Measurements from ENCODE around the gene GPX3. TPM values are rescaled to one million over a fixed set of nuclear protein-coding genes. Genes with fewer than 3 reads are reported as not detected.
A peak's percentile ranks its signal among the peaks of the same experiment; 100 is the strongest.

GPX3 gene
- polyA plus RNA-seq, 6 donors from 2014 or later = 0.23 to 1.8 (median 1.1) TPM; not detected in 1

- Mint-ChIP-seq H3K9me3 (peaks cover 0 to 2% (median 0%) of the 10 kb centered on the region in 7 donors), H3K4me3 (peak overlapping the region in 2 of 8 donors; percentile 2 to 44), H3K36me3 (peaks cover 0 to 3% of the 10 kb centered on the region in 2 donors), H3K4me1 (peaks cover 68 to 93% (median 87%) of the 10 kb centered on the region in 3 donors), H3K27me3 (no peaks in the 10 kb centered on the region), H3K27ac (peak overlapping the region in 5 of 6 donors; percentile 14 to 84 (median 68))
- DNase-seq (no peak), ATAC-seq (ENCODE audit: low read depth in 2 of 2) (no peak)
These were observed 52.2 kb downstream of the GPX3 start for GRCh38 chr5:151072630-151073025.

- peaks cover 0 to 2% (median 0%) of the 10 kb centered on the region in 7 donors for H3K9me3 Mint-ChIP-seq
- DNase-seq = no peak
- peaks cover 68 to 93% (median 87%) of the 10 kb centered on the region in 3 donors for H3K4me1 Mint-ChIP-seq
- H3K4me3 Mint-ChIP-seq = peak overlapping the region in 1 of 8 donors; percentile 20
- no peaks in the 10 kb centered on the region for H3K27me3 Mint-ChIP-seq
- peak overlapping the region in 1 of 6 donors; percentile 84 for H3K27ac Mint-ChIP-seq
- peaks cover 3 to 6% of the 10 kb centered on the region in 2 donors for H3K36me3 Mint-ChIP-seq
- ATAC-seq (ENCODE audit: low read depth in 2 of 2) = no peak
These were observed 52.9 kb downstream of the GPX3 start for GRCh38 chr5:151073280-151073679.

- peak overlapping the region in 1 of 8 donors; percentile 22 for H3K4me3 Mint-ChIP-seq
- no peaks in the 10 kb centered on the region for H3K27me3 Mint-ChIP-seq
- H3K4me1 Mint-ChIP-seq = peaks cover 67 to 93% (median 87%) of the 10 kb centered on the region in 3 donors
- H3K9me3 Mint-ChIP-seq = peaks cover 0 to 2% (median 0%) of the 10 kb centered on the region in 7 donors
- ATAC-seq (ENCODE audit: low read depth in 2 of 2) (no peak), DNase-seq (no peak)
- H3K36me3 Mint-ChIP-seq = peaks cover 3 to 12% of the 10 kb centered on the region in 2 donors
- H3K27ac Mint-ChIP-seq = peak overlapping the region in 2 of 6 donors; percentile 43 to 83
These were observed 54.2 kb downstream of the GPX3 start for GRCh38 chr5:151074557-151074956.

GRCh38 chr5:151075698-151076331 lies 55.4 kb downstream of the GPX3 start:
- H3K36me3 Mint-ChIP-seq = peaks cover 3 to 12% of the 10 kb centered on the region in 2 donors
- ATAC-seq (ENCODE audit: low read depth in 2 of 2) (no peak), DNase-seq (no peak)
- H3K9me3 Mint-ChIP-seq = peaks cover 0 to 2% (median 0%) of the 10 kb centered on the region in 7 donors
- peak overlapping the region in 5 of 6 donors; percentile 35 to 88 (median 59) for H3K27ac Mint-ChIP-seq
- H3K27me3 Mint-ChIP-seq = no peaks in the 10 kb centered on the region
- H3K4me1 Mint-ChIP-seq = peaks cover 62 to 87% (median 81%) of the 10 kb centered on the region in 3 donors
- H3K4me3 Mint-ChIP-seq = peak overlapping the region in 4 of 8 donors; percentile 6 to 95 (median 66)

- DNase-seq (no peak), ATAC-seq (ENCODE audit: low read depth in 2 of 2) (no peak)
- Mint-ChIP-seq H3K36me3 (peaks cover 3 to 12% of the 10 kb centered on the region in 2 donors), H3K9me3 (peaks cover 0 to 2% (median 0%) of the 10 kb centered on the region in 7 donors), H3K4me3 (peak overlapping the region in 6 of 8 donors; percentile 6 to 95 (median 68)), H3K4me1 (peaks cover 56 to 79% (median 73%) of the 10 kb centered on the region in 3 donors), H3K27ac (peak overlapping the region in 3 of 6 donors; percentile 42 to 88 (median 81)), H3K27me3 (no peaks in the 10 kb centered on the region)
These were observed 56.2 kb downstream of the GPX3 start for GRCh38 chr5:151076616-151077015.

- H3K4me3 Mint-ChIP-seq = peak overlapping the region in 4 of 8 donors; percentile 25 to 95 (median 56)
- H3K36me3 Mint-ChIP-seq = peaks cover 3 to 12% of the 10 kb centered on the region in 2 donors
- DNase-seq (no peak), ATAC-seq (ENCODE audit: low read depth in 2 of 2) (no peak)
- peak overlapping the region in 3 of 6 donors; percentile 56 to 94 (median 91) for H3K27ac Mint-ChIP-seq
- peaks cover 0 to 2% (median 0%) of the 10 kb centered on the region in 7 donors for H3K9me3 Mint-ChIP-seq
- H3K4me1 Mint-ChIP-seq = peaks cover 51 to 77% (median 72%) of the 10 kb centered on the region in 3 donors
- no peaks in the 10 kb centered on the region for H3K27me3 Mint-ChIP-seq
These were observed 57.0 kb downstream of the GPX3 start for GRCh38 chr5:151077419-151077818.

GRCh38 chr5:151077967-151078366 lies 57.6 kb downstream of the GPX3 start:
- peaks cover 53 to 77% (median 70%) of the 10 kb centered on the region in 3 donors for H3K4me1 Mint-ChIP-seq
- no peaks in the 10 kb centered on the region for H3K27me3 Mint-ChIP-seq

More at GRCh38 chr5:151077967-151078366, 57.6 kb downstream of the GPX3 start:
- Mint-ChIP-seq H3K9me3 (peaks cover 0 to 2% (median 0%) of the 10 kb centered on the region in 7 donors), H3K4me3 (peak overlapping the region; percentile 74 to 95 (median 94)), H3K36me3 (peaks cover 3 to 12% of the 10 kb centered on the region in 2 donors), H3K27ac (peak overlapping the region in 5 of 6 donors; percentile 34 to 95 (median 94))
- DNase-seq = no peak
- ATAC-seq (ENCODE audit: low read depth in 2 of 2) = no peak

Other genes starting within 250 kb of the GPX3 start
- 1 to 10 TPM in 1 of 6 donors, under 1 TPM in 3, not detected in 2; 0.35 to 1.1 (median 0.74) TPM for gene SMIM3, start 241.8 kb upstream of the GPX3 start, polyA plus RNA-seq (ENCODE audit: low read depth in 6 of 6)
- gene IRGM, start 174.1 kb upstream of the GPX3 start, polyA plus RNA-seq (ENCODE audit: low read depth in 6 of 6) = 1 to 10 TPM in 3 of 6 donors, under 1 TPM in 2, not detected in 1; 0.26 to 2.8 (median 1.1) TPM
- gene ZNF300, start 115.6 kb upstream of the GPX3 start, polyA plus RNA-seq (ENCODE audit: low read depth in 6 of 6) = 1 to 10 TPM in 5 of 6 donors, under 1 TPM in 1; 0.89 to 3.9 (median 1.8) TPM
- 10 to 100 TPM; 36.2 to 68.2 (median 55.5) TPM for gene TNIP1, start 60.4 kb downstream of the GPX3 start, polyA plus RNA-seq (ENCODE audit: low read depth in 6 of 6)
- gene ANXA6, start 137.2 kb downstream of the GPX3 start, polyA plus RNA-seq (ENCODE audit: low read depth in 6 of 6) = 100 to 1,000 TPM; 183 to 442 (median 326) TPM
- gene CCDC69, start 203.5 kb downstream of the GPX3 start, polyA plus RNA-seq (ENCODE audit: low read depth in 6 of 6) = 100 to 1,000 TPM in 3 of 6 donors, 10 to 100 TPM in 3; 76.4 to 143 (median 98.1) TPM
- 10 to 100 TPM; 37.6 to 74.5 (median 53.4) TPM for gene GM2A, start 232.6 kb downstream of the GPX3 start, polyA plus RNA-seq (ENCODE audit: low read depth in 6 of 6)